C4-2B (cell line): Measurements from ENCODE around the gene YIPF5.

ENCODE experiments used
- CTCF ChIP-seq: fragments of 450-650 bp; conservative IDR thresholded peaks from 2 replicates; pipeline ENCODE4 v1.5.1; 2017; ENCODE audit warnings: mild to moderate bottlenecking
- ZFX ChIP-seq: fragments of 450-650 bp; IDR thresholded peaks from 2 replicates; pipeline ENCODE4 v1.6.1; 2017

GRCh38 chr5:144162686-144163085, 7.8 kb downstream of the YIPF5 start:
- TF ChIP-seq CTCF (no peak), ZFX (no peak)
